Stimulated activated memory B cell treated with anti-CD40 and anti-IgM and Interleukin-4, amounts not matched to agents 10 μg/mL and 1 μg/mL and 100 μg/mL, for 72 hours (primary cell): Measurements from ENCODE around the gene PI4K2B.
"Not testable (repeated sequence)": the region's sequence is repeated elsewhere in the genome, so short reads cannot be mapped to it uniquely, and the experiment has no call there.

Experiments
- ATAC-seq: fragments of 150-1000 bp; cut with Tn5 transposase; 2 replicates; pipeline ENCODE4 v1.10.0; 2021
- H3K27ac Mint-ChIP-seq: one replicate; pipeline ENCODE4 v1.8.0; 2022; ENCODE audit warnings: mild to moderate bottlenecking, mixed read lengths
- H3K27me3 Mint-ChIP-seq: one replicate; pipeline ENCODE4 v1.8.0; 2022; ENCODE audit warnings: mixed read lengths
- H3K36me3 Mint-ChIP-seq: one replicate; pipeline ENCODE4 v1.8.0; 2022; ENCODE audit warnings: mixed read lengths
- H3K4me1 Mint-ChIP-seq: one replicate; pipeline ENCODE4 v1.8.0; 2022; ENCODE audit warnings: mixed read lengths
- H3K4me3 Mint-ChIP-seq: one replicate; pipeline ENCODE4 v1.8.0; 2022; ENCODE audit warnings: mild to moderate bottlenecking, moderate library complexity, mixed read lengths
- H3K9me3 Mint-ChIP-seq: one replicate; pipeline ENCODE4 v1.8.0; 2022; ENCODE audit warnings: mixed read lengths

PI4K2B gene

GRCh38 chr4:25233737-25234389 is at the start of gene PI4K2B:
PI4K2B (plus strand) TSS chr4:25234033; CDS start chr4:25234164, 131 bp downstream.
- peak within 1 kb of the TSS; percentile 97 for H3K4me3 Mint-ChIP-seq
- H3K9me3 Mint-ChIP-seq, result peaks cover 11% of the 10 kb centered on the region
- peaks cover 34% of the 10 kb centered on the region for H3K4me1 Mint-ChIP-seq
- H3K27me3 Mint-ChIP-seq, result no peaks in the 10 kb centered on the region
- H3K36me3 Mint-ChIP-seq, result peaks cover 40% of the 10 kb centered on the region
- peak within 1 kb of the TSS; percentile 98 for H3K27ac Mint-ChIP-seq
- peak; percentile 97 for ATAC-seq

GRCh38 chr4:25184056-25184455 is 49.8 kb upstream of the PI4K2B start:
- peaks cover 13% of the 10 kb centered on the region for H3K4me1 Mint-ChIP-seq
- H3K27ac Mint-ChIP-seq, result no peak overlapping the region
- no peaks in the 10 kb centered on the region for H3K27me3 Mint-ChIP-seq
- no peaks in the 10 kb centered on the region for H3K9me3 Mint-ChIP-seq
- ATAC-seq, result no peak
- H3K4me3 Mint-ChIP-seq, result no peak overlapping the region
- H3K36me3 Mint-ChIP-seq, result peaks cover 10% of the 10 kb centered on the region

GRCh38 chr4:25190407-25190806 is 43.4 kb upstream of the PI4K2B start:
- Mint-ChIP-seq H3K27me3 (no peaks in the 10 kb centered on the region), H3K27ac (no peak overlapping the region), H3K4me3 (no peak overlapping the region), H3K4me1 (no peaks in the 10 kb centered on the region), H3K9me3 (no peaks in the 10 kb centered on the region), H3K36me3 (peaks cover 6% of the 10 kb centered on the region)
- no peak for ATAC-seq

- no peaks in the 10 kb centered on the region for H3K27me3 Mint-ChIP-seq
- H3K36me3 Mint-ChIP-seq, result peaks cover 32% of the 10 kb centered on the region
- no peak overlapping the region for H3K4me3 Mint-ChIP-seq
- no peak overlapping the region for H3K27ac Mint-ChIP-seq
- H3K9me3 Mint-ChIP-seq, result peaks cover 7% of the 10 kb centered on the region
- no peak for ATAC-seq
- no peaks in the 10 kb centered on the region for H3K4me1 Mint-ChIP-seq
These were observed 35.1 kb upstream of the PI4K2B start for GRCh38 chr4:25198713-25199112.

GRCh38 chr4:25207997-25208396 is 25.8 kb upstream of the PI4K2B start:
- Mint-ChIP-seq H3K9me3 (peaks cover 19% of the 10 kb centered on the region), H3K4me1 (no peaks in the 10 kb centered on the region), H3K27me3 (no peaks in the 10 kb centered on the region), H3K27ac (no peak overlapping the region), H3K4me3 (no peak overlapping the region), H3K36me3 (no peaks in the 10 kb centered on the region)
- no peak for ATAC-seq

GRCh38 chr4:25209702-25210101 is 24.1 kb upstream of the PI4K2B start:
- H3K27ac Mint-ChIP-seq, result no peak overlapping the region
- no peaks in the 10 kb centered on the region for H3K27me3 Mint-ChIP-seq
- H3K4me1 Mint-ChIP-seq, result no peaks in the 10 kb centered on the region

GRCh38 chr4:25211721-25212120 is 22.1 kb upstream of the PI4K2B start:
- no peak overlapping the region for H3K27ac Mint-ChIP-seq
- H3K27me3 Mint-ChIP-seq, result no peaks in the 10 kb centered on the region
- H3K4me3 Mint-ChIP-seq, result no peak overlapping the region
- peaks cover 7% of the 10 kb centered on the region for H3K36me3 Mint-ChIP-seq
- ATAC-seq, result no peak
- H3K9me3 Mint-ChIP-seq, result peaks cover 19% of the 10 kb centered on the region
- no peaks in the 10 kb centered on the region for H3K4me1 Mint-ChIP-seq

More at GRCh38 chr4:25209702-25210101, 24.1 kb upstream of the PI4K2B start:
- ATAC-seq, result no peak
- no peak overlapping the region for H3K4me3 Mint-ChIP-seq
- no peaks in the 10 kb centered on the region for H3K36me3 Mint-ChIP-seq
- H3K9me3 Mint-ChIP-seq, result peaks cover 18% of the 10 kb centered on the region

GRCh38 chr4:25212822-25213221 is 21.0 kb upstream of the PI4K2B start:
- Mint-ChIP-seq H3K4me3 (no peak overlapping the region), H3K4me1 (no peaks in the 10 kb centered on the region), H3K36me3 (peaks cover 16% of the 10 kb centered on the region), H3K27ac (no peak overlapping the region), H3K9me3 (peaks cover 19% of the 10 kb centered on the region), H3K27me3 (no peaks in the 10 kb centered on the region)
- ATAC-seq, result no peak

- peaks cover 20% of the 10 kb centered on the region for H3K36me3 Mint-ChIP-seq
- no peaks in the 10 kb centered on the region for H3K4me1 Mint-ChIP-seq
- H3K27me3 Mint-ChIP-seq, result no peaks in the 10 kb centered on the region
- H3K9me3 Mint-ChIP-seq, result peaks cover 21% of the 10 kb centered on the region
- ATAC-seq, result no peak
- no peak overlapping the region for H3K27ac Mint-ChIP-seq
- no peak overlapping the region for H3K4me3 Mint-ChIP-seq
These were observed 20.4 kb upstream of the PI4K2B start for GRCh38 chr4:25213347-25213979.

GRCh38 chr4:25214750-25215149 is 19.1 kb upstream of the PI4K2B start:
- not testable (repeated sequence) for H3K27me3 Mint-ChIP-seq, H3K4me1 Mint-ChIP-seq, ATAC-seq, H3K27ac Mint-ChIP-seq, H3K4me3 Mint-ChIP-seq
- Mint-ChIP-seq H3K36me3 (peaks cover 29% of the 10 kb centered on the region), H3K9me3 (peaks cover 28% of the 10 kb centered on the region)

- H3K27ac Mint-ChIP-seq, result no peak overlapping the region
- no peak overlapping the region for H3K4me3 Mint-ChIP-seq
- H3K9me3 Mint-ChIP-seq, result peaks cover 33% of the 10 kb centered on the region
- H3K27me3 Mint-ChIP-seq, result no peaks in the 10 kb centered on the region
- no peak for ATAC-seq
- no peaks in the 10 kb centered on the region for H3K4me1 Mint-ChIP-seq
- peaks cover 37% of the 10 kb centered on the region for H3K36me3 Mint-ChIP-seq
These were observed 18.3 kb upstream of the PI4K2B start for GRCh38 chr4:25215511-25215910.

- H3K9me3 Mint-ChIP-seq, result peaks cover 39% of the 10 kb centered on the region
- H3K27me3 Mint-ChIP-seq, result no peaks in the 10 kb centered on the region
- H3K4me1 Mint-ChIP-seq, result no peaks in the 10 kb centered on the region
- peaks cover 56% of the 10 kb centered on the region for H3K36me3 Mint-ChIP-seq
- ATAC-seq, result no peak
- H3K27ac Mint-ChIP-seq, result no peak overlapping the region
- H3K4me3 Mint-ChIP-seq, result no peak overlapping the region
These were observed 12.5 kb upstream of the PI4K2B start for GRCh38 chr4:25221377-25221776.

GRCh38 chr4:25223802-25224375 is 9.9 kb upstream of the PI4K2B start:
- peaks cover 37% of the 10 kb centered on the region for H3K9me3 Mint-ChIP-seq
- H3K4me3 Mint-ChIP-seq, result no peak overlapping the region
- no peaks in the 10 kb centered on the region for H3K4me1 Mint-ChIP-seq
- no peaks in the 10 kb centered on the region for H3K27me3 Mint-ChIP-seq
- H3K36me3 Mint-ChIP-seq, result peaks cover 50% of the 10 kb centered on the region
- no peak overlapping the region for H3K27ac Mint-ChIP-seq
- no peak for ATAC-seq

- Mint-ChIP-seq H3K9me3 (peaks cover 22% of the 10 kb centered on the region), H3K4me3 (no peak overlapping the region)
These were observed 4.0 kb upstream of the PI4K2B start for GRCh38 chr4:25229804-25230203.

GRCh38 chr4:25233194-25233593 is 639 bp upstream of the PI4K2B start:
- Mint-ChIP-seq H3K27ac (peak overlapping the region; percentile 98), H3K4me3 (peak overlapping the region; percentile 93), H3K4me1 (peaks cover 27% of the 10 kb centered on the region), H3K27me3 (no peaks in the 10 kb centered on the region), H3K36me3 (peaks cover 42% of the 10 kb centered on the region), H3K9me3 (peaks cover 13% of the 10 kb centered on the region)
- no peak for ATAC-seq

More at GRCh38 chr4:25229804-25230203, 4.0 kb upstream of the PI4K2B start:
- no peak overlapping the region for H3K27ac Mint-ChIP-seq
- H3K27me3 Mint-ChIP-seq, result no peaks in the 10 kb centered on the region
- ATAC-seq, result no peak
- peaks cover 53% of the 10 kb centered on the region for H3K36me3 Mint-ChIP-seq
- H3K4me1 Mint-ChIP-seq, result peaks cover 10% of the 10 kb centered on the region
